K562 (cell line): ENCODE measurements around the gene CDC14A. TPM values are rescaled to one million over a fixed set of nuclear protein-coding genes. Genes with fewer than 3 reads are reported as not detected.

Experiments
- ARID1B ChIP-seq: fragments of 450-650 bp; IDR thresholded peaks from 2 replicates; pipeline ENCODE4 v1.6.1; 2016; ENCODE audit warnings: antibody characterized with exemption, mild to moderate bottlenecking, inconsistent platforms
- CBFA2T2 ChIP-seq: fragments of 450-650 bp; conservative IDR thresholded peaks from 2 replicates; pipeline ENCODE4 v1.6.1; 2017; ENCODE audit warnings: mild to moderate bottlenecking
- CCNT2 ChIP-seq: IDR thresholded peaks from 2 replicates; pipeline ENCODE4 v1.6.1; 2011; ENCODE audit warnings: borderline replicate concordance, low read depth, mild to moderate bottlenecking, moderate library complexity, mixed read lengths, low read length; ENCODE audit not compliant: insufficient read length; ENCODE audit errors: extremely low read depth
- CXXC5 ChIP-seq: fragments of 250-450 bp; sonication (Bioruptor Pico); IDR thresholded peaks from 2 replicates; pipeline ENCODE4 v1.8.0; 2022; ENCODE audit warnings: inconsistent platforms, mild to moderate bottlenecking, moderate library complexity
- FOS ChIP-seq: IDR thresholded peaks from 3 replicates; pipeline ENCODE4 v1.6.1; 2011; ENCODE audit not compliant: insufficient read length; ENCODE audit errors: extremely low read depth
- GATAD2A ChIP-seq: fragments of 450-650 bp; IDR thresholded peaks from 2 replicates; pipeline ENCODE4 v1.6.1; 2017
- HMG20A ChIP-seq: fragments of 450-650 bp; formaldehyde crosslinking; conservative IDR thresholded peaks from 2 replicates; pipeline ENCODE4 v1.4.0; 2020; ENCODE audit warnings: mild to moderate bottlenecking, mixed read lengths
- HMG20B ChIP-seq: fragments of 250-450 bp; sonication (Bioruptor Pico); IDR thresholded peaks from 2 replicates; pipeline ENCODE4 v1.5.0; 2021; ENCODE audit warnings: mild to moderate bottlenecking
- LEF1 ChIP-seq: fragments of 450-650 bp; IDR thresholded peaks from 2 replicates; pipeline ENCODE4 v1.6.1; 2016; ENCODE audit warnings: mild to moderate bottlenecking
- NBN ChIP-seq: fragments of 450-650 bp; IDR thresholded peaks from 2 replicates; pipeline ENCODE4 v1.6.1; 2016; ENCODE audit warnings: low read depth, mild to moderate bottlenecking
- PML ChIP-seq: IDR thresholded peaks from 2 replicates; pipeline ENCODE4 v1.6.1; 2012; ENCODE audit warnings: low read length, inconsistent platforms
- SMAD4 ChIP-seq: fragments of 250-450 bp; sonication (Bioruptor Pico); conservative IDR thresholded peaks from 2 replicates; pipeline ENCODE4 v1.8.0; 2021; ENCODE audit warnings: inconsistent platforms, mild to moderate bottlenecking, moderate library complexity
- SMARCA4 ChIP-seq: fragments of 450-650 bp; IDR thresholded peaks from 2 replicates; pipeline ENCODE4 v1.6.1; 2016
- SMARCB1 ChIP-seq: IDR thresholded peaks from 2 replicates; pipeline ENCODE4 v1.6.1; 2011; ENCODE audit warnings: improper control_type of control experiment, low read depth; ENCODE audit not compliant: insufficient read length
- SMARCC2 ChIP-seq: fragments of 450-650 bp; IDR thresholded peaks from 2 replicates; pipeline ENCODE4 v1.6.1; 2017; ENCODE audit warnings: antibody characterized with exemption, moderate library complexity, mild to moderate bottlenecking, low read depth
- SMARCE1 ChIP-seq: fragments of 450-650 bp; IDR thresholded peaks from 2 replicates; pipeline ENCODE4 v1.7.1; 2016; ENCODE audit warnings: mild to moderate bottlenecking
- TEAD4 ChIP-seq, 2 experiments: sonication (generic) in 1 of 2; formaldehyde crosslinking in 1 of 2; IDR thresholded peaks; 2 replicates each; pipeline versions ENCODE4 v1.6.1 to v1.8.0; 2012 to 2022; ENCODE audit warnings: borderline replicate concordance in 1 of 2, inconsistent platforms in 1 of 2, low read length in 1 of 2, mild to moderate bottlenecking in 1 of 2, missing genetic modification reagents in 1 of 2
- TRIM24 ChIP-seq, 2 experiments: fragments of 450-650 bp; IDR thresholded peaks; 2 replicates each; pipeline ENCODE4 v1.6.1; 2016
- ZBTB1 ChIP-seq: sonication (generic); formaldehyde crosslinking; IDR thresholded peaks from 2 replicates; pipeline ENCODE4 v1.8.1; 2023; ENCODE audit warnings: missing genetic modification reagents, low read depth, mild to moderate bottlenecking, borderline replicate concordance
- ZNF134 ChIP-seq: fragments of 250-450 bp; sonication (Bioruptor Pico); conservative IDR thresholded peaks from 2 replicates; pipeline ENCODE4 v1.4.0; 2020
- ZNF143 ChIP-seq: sonication (generic); formaldehyde crosslinking; IDR thresholded peaks from 2 replicates; pipeline ENCODE4 v1.9.0; 2022; ENCODE audit warnings: mild to moderate bottlenecking, missing genetic modification reagents
- ZNF384 ChIP-seq: IDR thresholded peaks from 2 replicates; pipeline ENCODE4 v1.6.1; 2012; ENCODE audit warnings: low read depth, low read length, improper control_type of control experiment
- polyA plus RNA-seq, 8 experiments: library from polyadenylated mRNA; depleted of rRNA in 4 of 8; stranded (reverse) in 5 of 8; unstranded in 3 of 8; fragments of >200 nt; fragmentation: Nextera tagmentation in 2 of 8; fragmentation: Illumina TruSeq in 1 of 8; extraction: Ambion mirVana in 2 of 8; extraction: Trizol in 1 of 8; gene quantifications; 2 replicates each; pipeline versions ENCODE4 v1.2.1 to v1.2.3, GENCODE V29; 2011 to 2014; ENCODE audit warnings: inconsistent platforms in 1 of 8, missing spikeins in 1 of 8
- total RNA-seq, 7 experiments: library from RNA; depleted of rRNA in 6 of 7; stranded (reverse); fragments of >200 nt in 6 of 7; fragmentation: Illumina TruSeq in 2 of 7; extraction: Trizol in 2 of 7; gene quantifications; 2 replicates each; pipeline versions ENCODE4 v1.2.1 to v1.2.3, GENCODE V29; 2011 to 2021; ENCODE audit warnings: low replicate concordance in 1 of 7
- TF ChIP-seq, protein P1 (sequence below), 2 experiments: fragments of 450-650 bp; IDR thresholded peaks; 2 replicates each; pipeline ENCODE4 v1.6.1; 2018; ENCODE audit warnings: mild to moderate bottlenecking in 2 of 2, low read depth in 1 of 2; ENCODE audit not compliant: partially characterized antibody in 2 of 2
- TF ChIP-seq, protein P2 (sequence below): fragments of 450-650 bp; formaldehyde crosslinking; IDR thresholded peaks from 2 replicates; pipeline ENCODE4 v1.4.0; 2020; ENCODE audit warnings: mild to moderate bottlenecking, moderate library complexity

CDC14A gene
- total and polyA plus RNA-seq, 9 of the 15 experiments (the other 6 are each of a cell fraction or from before 2014, with no cell fraction given): 17.0 to 74.3 (median 33.4) TPM

DNA sequence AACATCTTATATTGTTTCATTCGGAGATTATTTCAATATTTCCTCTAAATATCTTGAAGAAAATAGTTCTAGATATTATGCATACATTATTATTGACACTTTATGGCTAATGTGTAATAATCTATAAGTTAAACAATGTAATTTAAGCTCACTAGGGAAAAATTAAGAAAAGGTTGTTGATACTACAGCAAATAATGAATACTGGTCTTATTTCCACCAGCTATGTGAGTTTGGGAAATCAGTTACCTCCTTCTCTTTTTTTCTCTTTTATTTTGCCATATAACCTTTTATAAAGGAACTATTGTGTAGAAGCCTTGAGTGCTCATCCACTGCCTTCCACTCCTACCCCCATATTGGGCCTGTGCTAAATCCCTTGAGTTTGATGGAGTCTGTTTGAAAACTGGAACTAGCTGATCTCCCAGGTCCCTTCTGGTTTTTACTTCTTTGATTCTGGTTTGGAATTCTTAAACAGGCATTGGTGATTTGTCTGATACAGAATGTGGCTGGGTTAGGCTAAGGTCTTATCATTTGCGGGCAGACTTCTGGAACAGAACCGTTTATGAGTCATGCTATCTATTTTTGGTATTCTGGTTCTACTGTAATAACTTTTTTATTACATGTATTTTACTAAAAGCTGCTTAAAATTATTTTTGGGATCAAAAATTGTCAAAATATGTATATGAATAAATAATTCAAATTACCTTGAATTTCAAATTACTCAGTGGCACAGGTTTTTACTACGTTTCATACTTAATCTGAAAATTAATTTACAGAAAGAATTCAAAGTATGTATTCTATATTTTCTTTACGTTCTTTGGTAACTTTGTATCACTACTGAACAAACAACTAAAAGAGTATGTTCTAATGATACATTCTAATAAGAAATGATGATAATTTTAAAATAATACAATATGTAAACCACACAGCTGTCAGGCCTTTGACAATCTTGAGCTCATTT lies 5.0 kb upstream of the CDC14A start (continued):
- TF ChIP-seq PML (peak; percentile 91), FOS (peak; percentile 76), SMARCC2 (peak; percentile 99), SMARCE1 (peak; percentile 98), TRIM24 (IDR thresholded peaks at IDR 0.05) (peak; percentile 59 to 81; a peak in 3 of 4 replicates), CBFA2T2 (peak; percentile 85), ARID1B (peak; percentile 98), SMARCB1 (peak; percentile 37), ZNF143 (CRISPR knock-in tag) (no peak), NBN (peak; percentile 72), ZNF384 (peak; percentile 51; the same call in 1 of the 2 replicates), GATAD2A (peak; percentile 63; the same call in 1 of the 2 replicates), SMAD4 (CRISPR knock-in tag) (peak; percentile 81), ZBTB1 (no peak), LEF1 (peak; percentile 96), CXXC5 (peak; percentile 10; the same call in 1 of the 2 replicates), TEAD4 (IDR thresholded peaks at IDR 0.05; ENCODE audit: low read length) (peak; percentile 95), TEAD4 (CRISPR knock-in tag; IDR thresholded peaks at IDR 0.05; ENCODE audit: borderline replicate concordance) (no peak), SMARCA4 (peak; percentile 99), HMG20A (CRISPR knock-in tag) (no peak), ZNF134 (no peak), CCNT2 (peak; percentile 75), HMG20B (CRISPR knock-in tag) (no peak)
- TF ChIP-seq, protein P1, sequence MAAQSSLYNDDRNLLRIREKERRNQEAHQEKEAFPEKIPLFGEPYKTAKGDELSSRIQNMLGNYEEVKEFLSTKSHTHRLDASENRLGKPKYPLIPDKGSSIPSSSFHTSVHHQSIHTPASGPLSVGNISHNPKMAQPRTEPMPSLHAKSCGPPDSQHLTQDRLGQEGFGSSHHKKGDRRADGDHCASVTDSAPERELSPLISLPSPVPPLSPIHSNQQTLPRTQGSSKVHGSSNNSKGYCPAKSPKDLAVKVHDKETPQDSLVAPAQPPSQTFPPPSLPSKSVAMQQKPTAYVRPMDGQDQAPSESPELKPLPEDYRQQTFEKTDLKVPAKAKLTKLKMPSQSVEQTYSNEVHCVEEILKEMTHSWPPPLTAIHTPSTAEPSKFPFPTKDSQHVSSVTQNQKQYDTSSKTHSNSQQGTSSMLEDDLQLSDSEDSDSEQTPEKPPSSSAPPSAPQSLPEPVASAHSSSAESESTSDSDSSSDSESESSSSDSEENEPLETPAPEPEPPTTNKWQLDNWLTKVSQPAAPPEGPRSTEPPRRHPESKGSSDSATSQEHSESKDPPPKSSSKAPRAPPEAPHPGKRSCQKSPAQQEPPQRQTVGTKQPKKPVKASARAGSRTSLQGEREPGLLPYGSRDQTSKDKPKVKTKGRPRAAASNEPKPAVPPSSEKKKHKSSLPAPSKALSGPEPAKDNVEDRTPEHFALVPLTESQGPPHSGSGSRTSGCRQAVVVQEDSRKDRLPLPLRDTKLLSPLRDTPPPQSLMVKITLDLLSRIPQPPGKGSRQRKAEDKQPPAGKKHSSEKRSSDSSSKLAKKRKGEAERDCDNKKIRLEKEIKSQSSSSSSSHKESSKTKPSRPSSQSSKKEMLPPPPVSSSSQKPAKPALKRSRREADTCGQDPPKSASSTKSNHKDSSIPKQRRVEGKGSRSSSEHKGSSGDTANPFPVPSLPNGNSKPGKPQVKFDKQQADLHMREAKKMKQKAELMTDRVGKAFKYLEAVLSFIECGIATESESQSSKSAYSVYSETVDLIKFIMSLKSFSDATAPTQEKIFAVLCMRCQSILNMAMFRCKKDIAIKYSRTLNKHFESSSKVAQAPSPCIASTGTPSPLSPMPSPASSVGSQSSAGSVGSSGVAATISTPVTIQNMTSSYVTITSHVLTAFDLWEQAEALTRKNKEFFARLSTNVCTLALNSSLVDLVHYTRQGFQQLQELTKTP (IDR thresholded peaks at IDR 0.05; ENCODE audit: low read depth in 1 of 2, partially characterized antibody in 2 of 2): peak; percentile 59 to 85
- TF ChIP-seq, protein P2, sequence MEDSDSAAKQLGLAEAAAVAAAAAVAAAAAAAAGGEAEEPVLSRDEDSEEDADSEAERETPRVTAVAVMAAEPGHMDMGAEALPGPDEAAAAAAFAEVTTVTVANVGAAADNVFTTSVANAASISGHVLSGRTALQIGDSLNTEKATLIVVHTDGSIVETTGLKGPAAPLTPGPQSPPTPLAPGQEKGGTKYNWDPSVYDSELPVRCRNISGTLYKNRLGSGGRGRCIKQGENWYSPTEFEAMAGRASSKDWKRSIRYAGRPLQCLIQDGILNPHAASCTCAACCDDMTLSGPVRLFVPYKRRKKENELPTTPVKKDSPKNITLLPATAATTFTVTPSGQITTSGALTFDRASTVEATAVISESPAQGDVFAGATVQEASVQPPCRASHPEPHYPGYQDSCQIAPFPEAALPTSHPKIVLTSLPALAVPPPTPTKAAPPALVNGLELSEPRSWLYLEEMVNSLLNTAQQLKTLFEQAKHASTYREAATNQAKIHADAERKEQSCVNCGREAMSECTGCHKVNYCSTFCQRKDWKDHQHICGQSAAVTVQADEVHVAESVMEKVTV (CRISPR knock-in tag): no peak
